ENCODE measurements around the gene CRYL1.

- TF ChIP-seq EZH2 (IDR thresholded peaks at IDR 0.05; ENCODE audit: insufficient read depth, poor library complexity, severe bottlenecking) (no peak), EZH2phosphoT487 (IDR thresholded peaks at IDR 0.05; ENCODE audit: insufficient read depth, low read depth) (no peak)
Observed at GRCh38 chr13:20462533-20462915, 63.1 kb downstream of the CRYL1 start.

All from GM23248 (cell line).